Endothelial cell of umbilical vein (primary cell): ENCODE data around the gene WASL. TPM values are rescaled to one million over a fixed set of nuclear protein-coding genes. Genes with fewer than 3 reads are reported as not detected.

Experiments used
- BruUV-seq: library from RNA; stranded (reverse); fragments of 400-500 nt; replicated peaks from 2 replicates; lab custom pipeline; 2021; lab: Mats Ljungman, UMichigan
- CTCF ChIA-PET: fragments of 300-600, 350-600 bp; sonication (Branson Sonifier 250); formaldehyde crosslinking; loops from one replicate; lab custom pipeline; 2021; ENCODE audit warnings: antibody characterized with exemption, inconsistent platforms; lab: Charles Lee
- POLR2A ChIA-PET: fragments of 300-600, 350-600 bp; sonication (Branson Sonifier 250); formaldehyde crosslinking; loops from one replicate; lab custom pipeline; 2021; ENCODE audit warnings: antibody characterized with exemption, inconsistent platforms; lab: Charles Lee
- DNase-seq: peaks from one replicate; pipeline ENCODE4 v3.0.0-alpha.2; 2011; ENCODE audit warnings: low read depth, low spot score
- FAIRE-seq: peaks from 2 replicates; lab custom pipeline; 2011; peaks lifted over from hg19 to GRCh38; lab: Jason Lieb, UNC
- H2AFZ ChIP-seq: 2 replicates; pipeline ENCODE4 v1.6.0; 2012; ENCODE audit warnings: low read depth, low read length, control low read depth, inconsistent platforms
- H3K27ac ChIP-seq: 2 replicates; pipeline ENCODE4 v1.5.1; 2011; ENCODE audit warnings: low read depth, mild to moderate bottlenecking, control low read depth, low read length, moderate library complexity; ENCODE audit not compliant: insufficient read depth
- H3K27me3 ChIP-seq, 2 experiments: 2 replicates each; pipeline versions ENCODE4 v1.6.0 to v1.6.1; 2011; ENCODE audit warnings: low read length in 2 of 2, mixed read lengths in 1 of 2; ENCODE audit not compliant: control insufficient read depth in 2 of 2, insufficient read depth in 2 of 2
- H3K36me3 ChIP-seq, 2 experiments: 2 replicates in 1 of 2; 3 replicates in 1 of 2; pipeline ENCODE4 v1.5.1; 2011; ENCODE audit warnings: low read length in 2 of 2, mild to moderate bottlenecking in 1 of 2, moderate library complexity in 1 of 2; ENCODE audit not compliant: control insufficient read depth in 2 of 2, insufficient read depth in 2 of 2; ENCODE audit errors: extremely low read depth in 1 of 2
- H3K4me1 ChIP-seq: 3 replicates; pipeline ENCODE4 v1.5.1; 2011; ENCODE audit warnings: mild to moderate bottlenecking, low read length; ENCODE audit not compliant: control insufficient read depth, insufficient read depth; ENCODE audit errors: extremely low read depth
- H3K4me2 ChIP-seq: 2 replicates; pipeline ENCODE4 v1.6.1; 2011; ENCODE audit warnings: low read length, control low read depth, mixed read lengths; ENCODE audit not compliant: insufficient read depth
- H3K4me3 ChIP-seq, 3 experiments: fragments of 200-600 bp in 1 of 3; sonication (generic), shearing (Covaris generic) in 1 of 3; replicated peaks in 1 of 3; 2 replicates each; pipeline ENCODE4 v1.5.1; 2011 to 2016; ENCODE audit warnings: control low read depth in 3 of 3, low read length in 3 of 3, mild to moderate bottlenecking in 2 of 3, inconsistent platforms in 1 of 3, low read depth in 1 of 3, moderate library complexity in 1 of 3; ENCODE audit not compliant: insufficient read depth in 1 of 3
- H3K79me2 ChIP-seq: 2 replicates; pipeline ENCODE4 v1.6.0; 2012; ENCODE audit warnings: low read length, inconsistent platforms; ENCODE audit not compliant: control insufficient read depth, insufficient read depth
- H3K9ac ChIP-seq: replicated peaks from 2 replicates; pipeline ENCODE3; 2011; ENCODE audit warnings: low read length, control low read depth; ENCODE audit not compliant: insufficient read depth; ENCODE audit errors: extremely low read depth
- H3K9me1 ChIP-seq: replicated peaks from 3 replicates; pipeline ENCODE4 v1.6.0; 2011; ENCODE audit warnings: mild to moderate bottlenecking, low read length; ENCODE audit not compliant: control insufficient read depth, insufficient read depth; ENCODE audit errors: extremely low read depth
- H3K9me3 ChIP-seq: replicated peaks from 2 replicates; pipeline ENCODE4 v1.5.1; 2012; ENCODE audit warnings: low read length, inconsistent platforms; ENCODE audit not compliant: control insufficient read depth, insufficient read depth
- H4K20me1 ChIP-seq: replicated peaks from 2 replicates; pipeline ENCODE3; 2011; ENCODE audit warnings: mild to moderate bottlenecking, low read length; ENCODE audit not compliant: control insufficient read depth, insufficient read depth; ENCODE audit errors: extremely low read depth
- EZH2 ChIP-seq: IDR thresholded peaks from 2 replicates; pipeline ENCODE4 v1.6.1; 2012; ENCODE audit warnings: borderline replicate concordance, low read depth, mild to moderate bottlenecking, moderate library complexity, low read length, inconsistent platforms; ENCODE audit not compliant: severe bottlenecking
- FOS ChIP-seq: IDR thresholded peaks from 2 replicates; pipeline ENCODE4 v1.6.1; 2011; ENCODE audit warnings: mild to moderate bottlenecking, low read length, moderate library complexity, borderline replicate concordance; ENCODE audit not compliant: insufficient read depth
- GATA2 ChIP-seq: IDR thresholded peaks from 2 replicates; pipeline ENCODE4 v1.7.0; 2011; ENCODE audit warnings: low read depth, mild to moderate bottlenecking, moderate library complexity, mixed read lengths, low read length; ENCODE audit not compliant: insufficient read length, insufficient read depth
- JUN ChIP-seq: IDR thresholded peaks from 2 replicates; pipeline ENCODE4 v1.6.1; 2011; ENCODE audit warnings: borderline replicate concordance, low read depth; ENCODE audit not compliant: insufficient read length, insufficient read depth
- MYC ChIP-seq: IDR thresholded peaks from one replicate; pipeline ENCODE4 v1.6.1; 2011; ENCODE audit warnings: mild to moderate bottlenecking, low read depth, low read length
- POLR2A ChIP-seq: IDR thresholded peaks from 2 replicates; pipeline ENCODE4 v1.6.1; 2012; ENCODE audit warnings: low read depth, mild to moderate bottlenecking, control low read depth, low read length
- POLR2AphosphoS5 ChIP-seq: IDR thresholded peaks from 2 replicates; pipeline ENCODE4 v1.6.1; 2012; ENCODE audit warnings: low read depth, mild to moderate bottlenecking, control low read depth, low read length, moderate library complexity; ENCODE audit not compliant: insufficient read depth
- dilution Hi-C: fragments of 300-500 bp; cut with MboI; formaldehyde crosslinking; loops from one replicate; pipeline ENCODE4 v1.15.0; 2019; ENCODE audit warnings: low sequenced_read_pairs; ENCODE audit not compliant: extremely low pct_ligation_motif_present
- intact Hi-C: fragments of 100-400 bp; cut with micrococcal nuclease; formaldehyde crosslinking; loops from one replicate; pipeline ENCODE4 v1.10.0; 2022
- polyA plus RNA-seq, 4 experiments: library from polyadenylated mRNA; depleted of rRNA in 3 of 4; stranded (reverse) in 3 of 4; unstranded in 1 of 4; fragments of >200 nt; gene quantifications; 2 replicates each; pipeline versions ENCODE4 v1.2.1 to v1.2.3, GENCODE V29; 2011 to 2012; ENCODE audit warnings: missing spikeins in 1 of 4
- total RNA-seq: library from RNA; stranded (reverse); gene quantifications from 2 replicates; pipeline ENCODE4 v1.2.3, GENCODE V29; 2021
- TF ChIP-seq, protein P1 (sequence below), 2 donors: IDR thresholded peaks; 1 replicate in 1 of 2; 2 replicates in 1 of 2; pipeline ENCODE4 v1.5.1; 2011; ENCODE audit warnings: low read length in 2 of 2, mild to moderate bottlenecking in 2 of 2, moderate library complexity in 2 of 2, control low read depth in 1 of 2, inconsistent platforms in 1 of 2, low read depth in 1 of 2; ENCODE audit not compliant: insufficient read depth in 1 of 2; ENCODE audit errors: extremely low read depth in 1 of 2
- TF ChIP-seq, protein P2 (sequence below): IDR thresholded peaks from 2 replicates; pipeline ENCODE4 v1.6.1; 2011; ENCODE audit not compliant: insufficient read depth, insufficient read length

WASL gene
- total and polyA plus RNA-seq, 2 donors (not counting 3 experiments of a cell fraction or from before 2014, with no cell fraction given), result 5.2 to 24.0 TPM

DNA sequence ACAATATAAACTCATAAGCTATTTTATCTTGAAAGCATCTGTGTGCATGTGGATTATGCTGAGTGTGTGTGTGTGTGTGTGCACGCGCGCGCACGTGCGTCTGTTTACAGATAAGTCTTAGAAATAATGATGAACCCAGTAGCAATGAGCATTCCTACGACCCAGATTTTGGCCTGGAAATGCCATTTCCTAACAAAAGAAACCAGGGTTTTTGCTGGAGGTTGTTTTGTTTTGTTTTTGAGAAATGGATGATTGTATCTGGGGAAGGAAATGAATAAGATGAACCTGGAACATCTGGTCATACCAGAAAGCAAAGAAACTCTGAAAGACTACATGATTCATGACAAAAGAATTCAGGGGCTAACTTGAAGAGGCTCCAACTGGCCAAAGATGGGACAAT is 115.2 kb downstream of the WASL start:
- FAIRE-seq, result peak; percentile 97
- Histone ChIP-seq H3K9me3 (no peaks in the 10 kb centered on the region), H3K4me2 (peak overlapping the region; percentile 82), H3K36me3 (no peaks in the 10 kb centered on the region), H3K4me3 (peak overlapping the region in 1 of 3 experiments; percentile 8), H2AFZ (no peak overlapping the region), H4K20me1 (no peaks in the 10 kb centered on the region), H3K27me3 (no peaks in the 10 kb centered on the region), H3K27ac (peak overlapping the region; percentile 77), H3K9ac (peak overlapping the region; percentile 53), H3K4me1 (peaks cover 28% of the 10 kb centered on the region), H3K9me1 (no peaks in the 10 kb centered on the region), H3K79me2 (no peaks in the 10 kb centered on the region)
- no TSS peak for BruUV-seq
- dilution Hi-C loops, result no loop called here
- ChIA-PET CTCF (interaction anchor here (0.7 to 4.7 kb wide), 11 partner anchors 11 to 238 kb away, joined by 3 to 85 read pairs (median 18); partner anchors contain the start of gene NDUFA5), POLR2A (no interaction called here)
- TF ChIP-seq POLR2A (no peak), MYC (peak; percentile 41), POLR2AphosphoS5 (peak; percentile 83), EZH2 (no peak), FOS (peak; percentile 94), JUN (peak; percentile 93), GATA2 (peak; percentile 98)
- TF ChIP-seq, protein P1, sequence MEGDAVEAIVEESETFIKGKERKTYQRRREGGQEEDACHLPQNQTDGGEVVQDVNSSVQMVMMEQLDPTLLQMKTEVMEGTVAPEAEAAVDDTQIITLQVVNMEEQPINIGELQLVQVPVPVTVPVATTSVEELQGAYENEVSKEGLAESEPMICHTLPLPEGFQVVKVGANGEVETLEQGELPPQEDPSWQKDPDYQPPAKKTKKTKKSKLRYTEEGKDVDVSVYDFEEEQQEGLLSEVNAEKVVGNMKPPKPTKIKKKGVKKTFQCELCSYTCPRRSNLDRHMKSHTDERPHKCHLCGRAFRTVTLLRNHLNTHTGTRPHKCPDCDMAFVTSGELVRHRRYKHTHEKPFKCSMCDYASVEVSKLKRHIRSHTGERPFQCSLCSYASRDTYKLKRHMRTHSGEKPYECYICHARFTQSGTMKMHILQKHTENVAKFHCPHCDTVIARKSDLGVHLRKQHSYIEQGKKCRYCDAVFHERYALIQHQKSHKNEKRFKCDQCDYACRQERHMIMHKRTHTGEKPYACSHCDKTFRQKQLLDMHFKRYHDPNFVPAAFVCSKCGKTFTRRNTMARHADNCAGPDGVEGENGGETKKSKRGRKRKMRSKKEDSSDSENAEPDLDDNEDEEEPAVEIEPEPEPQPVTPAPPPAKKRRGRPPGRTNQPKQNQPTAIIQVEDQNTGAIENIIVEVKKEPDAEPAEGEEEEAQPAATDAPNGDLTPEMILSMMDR (IDR thresholded peaks at IDR 0.05; ENCODE audit: extremely low read depth in 1 of 2, insufficient read depth in 1 of 2, low read depth in 1 of 2, low read length in 2 of 2), result no peak
- TF ChIP-seq, protein P2, sequence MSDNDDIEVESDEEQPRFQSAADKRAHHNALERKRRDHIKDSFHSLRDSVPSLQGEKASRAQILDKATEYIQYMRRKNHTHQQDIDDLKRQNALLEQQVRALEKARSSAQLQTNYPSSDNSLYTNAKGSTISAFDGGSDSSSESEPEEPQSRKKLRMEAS, result peak; percentile 95
- peak; percentile 93 for DNase-seq
- intact Hi-C loops, result loop anchor here (1.0 to 10.0 kb wide), 10 partner anchors 11 to 1721 kb away; partner anchors contain the start of genes IQUB, NDUFA5 and WASL
